Stimulated activated CD4-positive, alpha-beta T cell treated with anti-CD3 and anti-CD28 coated beads, Interleukin-4, amount 100 ng/mL, for 48 hours (primary cell): ENCODE data around the gene MAML1.
"Not testable (repeated sequence)": the region's sequence is repeated elsewhere in the genome, so short reads cannot be mapped to it uniquely, and the experiment has no call there.

Experiments
- DNase-seq, 2 donors: peaks; one replicate each; pipeline ENCODE4 v3.0.0-alpha.2; 2020; ENCODE audit warnings: low read depth in 2 of 2

MAML1 gene

GRCh38 chr5:179767496-179768100 lies 35.0 kb downstream of the MAML1 start:
- no peak for DNase-seq

GRCh38 chr5:179768326-179769085 lies 35.9 kb downstream of the MAML1 start:
- DNase-seq: no peak

- no peak for DNase-seq
Measured at GRCh38 chr5:179769271-179769670, 36.6 kb downstream of the MAML1 start.

DNA sequence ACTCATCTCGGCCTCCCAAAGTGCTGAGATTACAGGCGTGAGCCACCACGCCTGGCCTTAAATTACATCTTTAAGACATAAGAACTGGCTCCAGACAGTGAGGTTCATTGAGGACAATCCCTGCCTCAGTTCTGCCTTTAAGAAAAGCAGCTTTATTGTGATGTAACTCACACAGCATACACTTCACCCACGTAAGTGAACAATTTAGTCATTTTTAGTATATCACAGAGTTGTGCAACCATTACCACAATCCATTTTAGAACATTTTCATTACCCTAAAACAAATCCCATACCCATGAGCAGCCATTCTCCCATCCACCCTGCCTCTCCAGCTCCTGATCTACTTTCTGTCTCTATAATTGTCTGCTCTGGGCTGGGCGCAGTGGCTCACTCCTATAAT lies 37.2 kb downstream of the MAML1 start:
- no peak for DNase-seq

- no peak for DNase-seq
Measured at GRCh38 chr5:179771311-179771895, 38.8 kb downstream of the MAML1 start.

DNA sequence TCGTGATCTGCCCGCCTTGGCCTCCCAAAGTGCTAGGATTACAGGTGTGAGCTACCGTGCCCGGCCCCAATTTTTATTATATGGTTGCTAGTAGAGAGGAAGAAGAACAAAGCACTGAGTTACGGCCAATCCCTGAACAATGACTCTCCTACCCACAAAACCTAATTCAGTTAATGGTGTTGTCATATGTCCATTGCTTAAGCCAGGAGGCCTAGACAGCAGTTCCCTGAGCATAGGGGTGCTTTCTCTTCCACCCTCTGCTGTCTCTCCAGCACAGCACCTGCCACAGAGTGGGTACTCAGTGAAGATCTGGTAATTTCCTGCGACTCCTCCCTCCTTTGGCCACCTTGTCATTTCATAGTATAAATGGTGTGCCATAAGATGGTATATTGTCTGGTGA lies 39.7 kb downstream of the MAML1 start:
- no peak for DNase-seq

GRCh38 chr5:179773686-179774040 lies 41.0 kb downstream of the MAML1 start:
- DNase-seq: no peak

GRCh38 chr5:179774442-179774841 lies 41.8 kb downstream of the MAML1 start:
- no peak for DNase-seq

DNA sequence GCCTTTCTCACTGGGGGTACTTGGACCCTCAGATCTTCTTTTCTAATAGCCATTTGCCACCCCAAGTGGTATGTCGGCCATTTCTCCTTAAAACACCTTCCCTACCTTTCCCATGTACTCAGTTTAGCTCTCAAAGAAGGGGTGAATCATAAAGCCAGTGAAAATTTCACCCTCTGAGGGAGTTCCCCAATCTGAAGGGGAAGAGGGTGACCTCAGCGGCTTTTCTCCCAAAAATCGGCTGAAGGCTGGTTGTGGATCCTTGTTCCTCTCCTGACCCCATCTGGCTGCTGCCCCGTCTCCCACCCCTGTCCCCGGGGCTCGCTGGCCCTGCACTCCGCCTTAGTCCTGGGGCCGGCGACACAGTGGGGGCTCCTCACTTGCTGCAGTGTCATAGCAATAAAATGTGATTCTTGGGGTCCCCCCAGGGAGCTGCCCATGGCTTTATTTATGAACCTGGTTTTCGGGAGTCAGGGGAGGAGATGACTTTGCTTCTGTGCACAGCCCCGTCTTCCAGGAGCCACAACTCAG lies 43.9 kb downstream of the MAML1 start:
- no peak for DNase-seq

DNA sequence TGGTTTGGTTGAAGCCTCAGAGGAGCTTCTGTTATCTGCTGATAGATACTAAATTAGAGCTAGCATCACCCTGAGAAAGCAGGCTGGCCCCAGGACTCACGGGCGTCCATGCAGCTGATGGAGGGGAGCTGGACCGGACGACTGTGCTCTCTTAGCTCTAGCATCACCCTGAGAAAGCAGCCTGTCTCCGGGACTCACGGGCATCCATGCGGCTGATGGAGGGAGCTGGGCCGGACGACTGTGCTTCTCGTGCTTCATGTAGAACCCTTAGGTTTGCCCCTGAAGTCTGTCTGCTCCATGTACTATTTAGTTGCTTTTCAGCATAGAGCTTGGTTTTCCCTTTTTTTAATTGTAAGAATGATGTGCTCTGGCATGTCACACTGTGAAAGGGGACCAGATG lies 44.8 kb downstream of the MAML1 start:
- DNase-seq: no peak

DNA sequence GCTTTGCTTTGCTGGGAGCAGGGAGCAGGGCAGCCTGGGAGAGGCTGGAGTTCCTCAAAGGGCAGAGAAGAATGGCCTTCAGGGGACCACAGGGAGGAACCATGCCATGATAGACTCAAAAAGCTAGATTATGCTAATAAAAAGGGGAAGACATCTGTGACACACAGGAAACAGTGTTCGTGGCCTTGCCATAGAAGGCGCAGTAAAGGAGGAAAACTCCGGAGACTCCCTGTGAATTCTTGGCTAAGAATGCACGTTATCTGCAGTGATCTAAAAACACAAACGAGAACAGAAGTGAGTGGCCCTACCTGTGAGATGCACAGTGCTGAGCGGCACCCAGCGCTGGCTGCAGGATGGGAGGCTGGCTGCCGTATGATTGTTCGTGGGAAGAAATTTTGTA lies 45.3 kb downstream of the MAML1 start:
- DNase-seq: no peak

DNA sequence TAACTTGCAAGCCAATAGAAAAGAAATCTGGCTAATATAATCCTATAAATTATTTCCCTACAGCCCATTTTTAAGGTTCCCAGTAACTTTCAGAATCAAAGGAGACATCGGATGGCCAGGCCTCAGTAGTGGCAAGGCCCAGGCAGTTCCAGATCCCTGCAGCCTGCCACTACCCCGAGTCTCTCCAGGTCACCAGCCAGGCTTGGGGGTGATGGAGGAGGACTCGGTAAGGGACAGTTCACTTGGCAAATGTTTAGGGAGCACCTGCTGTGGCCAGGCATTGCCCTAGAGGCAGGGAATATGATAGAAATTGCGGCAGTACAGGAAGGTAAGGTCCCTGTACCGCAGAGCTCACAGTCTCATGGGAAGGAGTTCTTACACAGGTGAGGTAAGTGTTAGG lies 46.0 kb downstream of the MAML1 start:
- DNase-seq: no peak

DNA sequence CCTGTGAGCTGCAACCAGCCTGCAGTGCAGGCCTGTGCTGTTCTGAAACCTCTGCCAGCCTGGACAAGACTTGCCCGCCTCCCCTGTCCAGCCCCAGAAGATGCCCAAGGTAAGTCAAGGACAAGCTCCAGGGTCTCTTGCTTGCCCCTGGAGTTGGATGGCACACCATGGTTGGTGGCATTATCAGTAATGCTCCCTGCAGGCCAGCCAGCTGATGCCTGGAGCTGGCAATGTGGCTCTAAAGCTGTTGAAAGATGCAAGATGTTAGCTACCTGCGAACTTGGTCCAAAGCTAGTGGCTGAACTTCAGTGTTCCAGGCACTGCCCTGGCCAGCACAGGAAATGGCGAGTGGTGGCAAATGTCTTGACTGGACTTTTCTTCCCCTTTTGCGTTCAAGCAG lies 47.2 kb downstream of the MAML1 start:
- DNase-seq: no peak

DNA sequence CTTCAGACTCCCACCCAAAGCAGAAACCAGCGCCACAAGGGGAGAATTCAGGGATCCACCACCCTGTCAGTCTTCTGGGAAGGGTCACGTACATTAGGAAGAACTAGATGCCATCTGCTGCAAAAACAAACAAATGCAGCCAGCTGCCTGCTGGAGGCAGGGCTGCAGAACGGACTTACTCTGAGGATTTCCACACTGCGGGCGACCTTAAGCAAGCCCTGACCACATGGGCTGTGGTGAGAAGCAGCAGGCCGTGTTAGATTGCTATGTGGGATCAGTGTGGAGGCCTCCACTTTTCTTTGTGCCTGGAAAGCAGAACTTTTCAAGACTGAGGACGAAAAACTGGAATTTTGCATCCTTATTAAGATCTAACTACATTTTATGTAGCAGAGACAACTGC lies 47.7 kb downstream of the MAML1 start:
- DNase-seq: no peak

DNA sequence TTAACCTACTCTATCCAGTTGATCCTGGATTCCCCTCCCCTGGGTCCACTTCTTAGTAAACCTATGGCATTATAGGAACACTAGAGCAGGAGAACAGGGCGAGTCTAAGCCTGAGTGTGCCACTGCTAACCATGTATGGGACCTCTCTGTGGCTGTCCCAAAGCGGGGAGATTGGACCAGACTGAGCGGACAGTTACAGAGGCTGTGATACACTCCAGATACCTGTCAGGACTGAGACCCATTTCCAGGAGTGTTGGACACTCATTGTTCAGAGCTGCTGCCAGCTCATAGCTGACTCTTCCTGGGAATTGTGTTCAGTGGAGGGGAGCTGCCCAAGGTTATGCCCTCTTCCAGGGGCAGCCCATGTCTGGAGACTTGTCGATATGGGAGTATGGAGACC lies 49.2 kb downstream of the MAML1 start:
- DNase-seq: no peak

DNA sequence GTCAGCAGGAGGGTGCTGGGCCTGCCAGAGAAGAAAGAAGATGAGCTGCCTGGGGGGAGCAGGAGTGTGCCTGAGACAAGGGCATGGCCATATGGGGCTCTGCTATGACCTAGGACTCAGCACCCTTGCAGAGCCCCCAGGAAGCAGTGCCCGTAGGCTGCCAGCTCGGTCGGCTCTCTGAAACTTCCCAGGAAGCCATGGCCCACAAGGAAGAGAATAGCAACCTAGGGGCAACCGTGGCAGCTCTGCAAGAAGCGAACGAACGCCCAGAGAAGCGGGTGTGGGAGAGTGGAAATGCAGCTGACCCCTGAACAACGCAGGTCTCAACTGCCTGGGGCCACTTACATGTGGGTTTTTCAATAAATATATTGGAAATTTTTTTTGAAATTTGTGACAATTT lies 50.5 kb downstream of the MAML1 start:
- no peak for DNase-seq

- no peak for DNase-seq
Measured at GRCh38 chr5:179786861-179787260, 54.2 kb downstream of the MAML1 start.

DNA sequence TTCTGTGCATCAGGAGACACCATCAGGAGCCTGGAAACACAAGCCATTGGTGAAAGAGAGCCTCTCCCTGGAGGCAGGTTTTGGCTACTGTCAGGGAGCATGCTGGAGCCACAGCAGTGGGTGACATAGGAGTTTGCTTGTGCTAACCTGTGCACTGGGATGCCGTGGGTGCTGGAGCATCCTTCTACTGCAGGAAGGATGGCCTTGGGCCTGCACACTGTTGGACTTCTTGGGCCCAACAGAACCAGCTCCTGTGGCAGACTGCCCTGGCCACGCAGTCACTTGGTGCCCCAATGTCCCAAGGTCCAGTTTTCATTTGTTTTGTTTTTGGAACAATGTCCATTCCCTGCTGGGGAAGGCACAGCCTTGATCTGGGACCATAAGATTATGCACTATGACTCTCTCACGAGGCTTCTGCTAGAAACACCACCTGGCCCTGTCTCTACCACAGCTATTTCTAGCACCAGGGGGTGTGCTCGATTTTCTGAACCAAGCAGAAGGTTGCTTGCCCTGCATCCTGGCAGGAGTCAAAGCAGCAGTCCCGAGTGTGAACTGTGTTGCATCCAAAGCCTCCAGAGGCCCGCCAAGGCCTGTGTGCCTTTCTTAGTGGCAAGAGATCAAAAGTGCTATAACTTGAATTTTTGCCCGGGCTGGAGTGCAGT lies 55.7 kb downstream of the MAML1 start:
- no peak for DNase-seq

DNA sequence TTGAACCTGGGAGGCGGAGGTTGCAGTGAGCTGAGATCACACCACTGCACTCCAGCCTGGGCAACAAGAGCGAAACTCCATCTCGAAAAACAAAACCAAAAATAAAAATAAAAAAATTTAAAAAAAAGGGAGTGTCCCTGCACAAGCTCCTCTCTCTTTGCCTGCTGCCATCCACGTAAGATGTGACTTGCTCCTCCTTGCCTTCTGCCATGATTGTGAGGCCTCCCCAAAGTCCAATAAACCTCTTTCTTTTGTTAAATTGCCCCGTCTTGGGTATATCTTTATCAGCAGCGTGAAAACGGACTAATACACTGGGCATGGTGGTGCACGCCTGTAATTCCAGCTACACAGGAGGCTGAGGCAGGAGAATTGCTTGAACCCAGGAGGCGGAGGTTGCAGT lies 56.7 kb downstream of the MAML1 start:
- not testable (repeated sequence) for DNase-seq

DNA sequence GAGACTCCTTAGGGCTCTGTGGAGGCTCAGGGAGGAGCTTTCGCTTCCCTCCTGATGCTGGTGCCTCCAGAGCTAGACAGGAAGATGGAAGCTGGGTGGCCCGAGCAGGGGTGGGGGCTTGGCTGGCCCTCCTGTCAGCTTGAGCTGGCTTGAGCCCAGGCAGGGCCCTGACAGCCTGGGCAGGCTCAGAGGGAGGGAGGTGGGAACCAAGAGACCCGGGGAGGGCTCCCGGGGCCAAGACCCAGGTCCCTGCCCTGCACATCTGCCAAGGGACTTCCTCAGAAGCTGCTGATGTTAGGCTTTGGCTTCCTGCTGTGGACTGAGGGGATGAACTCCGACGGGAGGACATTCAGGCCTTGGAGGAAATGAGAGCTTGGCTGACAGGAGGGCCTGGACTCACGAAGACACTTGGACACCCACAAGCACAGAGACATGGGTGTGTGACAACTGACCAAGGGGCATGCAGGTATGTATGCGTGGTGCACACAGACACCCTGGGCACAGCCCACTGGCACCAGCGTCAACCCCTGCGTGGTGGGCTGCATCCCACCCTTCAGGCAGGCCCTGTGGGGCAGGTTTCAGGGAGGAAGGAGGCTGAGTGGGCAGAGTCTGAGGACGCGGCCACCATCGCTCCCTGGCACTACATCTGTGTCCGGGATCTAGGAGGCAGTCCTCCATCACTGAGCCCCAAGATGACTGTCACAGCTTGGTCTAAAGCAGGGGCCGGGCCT lies 59.4 kb downstream of the MAML1 start:
- DNase-seq: no peak

- DNase-seq: no peak
Measured at GRCh38 chr5:179792612-179793467, 60.2 kb downstream of the MAML1 start.
